GM10266 (cell line): ENCODE data around the gene ADGRG2.
A peak's percentile ranks its signal among the peaks of the same experiment; 100 is the strongest.

Source experiments
- DNase-seq: peaks from one replicate; pipeline ENCODE4 v3.0.0; 2012; ENCODE audit errors: extremely low spot score
- CTCF ChIP-seq: IDR thresholded peaks from 2 replicates; pipeline ENCODE4 v1.5.1; 2012; ENCODE audit warnings: mild to moderate bottlenecking, low read depth; ENCODE audit not compliant: control insufficient read depth, insufficient read depth; ENCODE audit errors: missing control alignments

The ADGRG2 gene

GRCh38 chrX:19121898-19122640, at the start of gene ADGRG2:
TSS of gene ADGRG2 (minus strand) at chrX:19122468. CDS start at chrX:19068834, 53,634 bp downstream.
- TF ChIP-seq CTCF: no peak
- peak; percentile 28 for DNase-seq

- DNase-seq: no peak
- no peak for TF ChIP-seq CTCF
Measured at GRCh38 chrX:19168609-19169008, 46.3 kb upstream of the ADGRG2 start.

GRCh38 chrX:19162851-19163250, 40.6 kb upstream of the ADGRG2 start:
- no peak for TF ChIP-seq CTCF
- no peak for DNase-seq

- no peak for DNase-seq
- no peak for TF ChIP-seq CTCF
Measured at GRCh38 chrX:19156186-19156585, 33.9 kb upstream of the ADGRG2 start.

GRCh38 chrX:19152762-19153161, 30.5 kb upstream of the ADGRG2 start:
- no peak for TF ChIP-seq CTCF
- DNase-seq: no peak

GRCh38 chrX:19137067-19137466, 14.8 kb upstream of the ADGRG2 start:
- TF ChIP-seq CTCF: no peak
- no peak for DNase-seq

- no peak for DNase-seq
- no peak for TF ChIP-seq CTCF
Measured at GRCh38 chrX:19133784-19134183, 11.5 kb upstream of the ADGRG2 start.
